Keratinocyte (primary cell): ENCODE results near the gene ZFP69.

Source experiments
- EZH2 ChIP-seq: IDR thresholded peaks from one replicate; pipeline ENCODE4 v1.6.1; 2012; ENCODE audit warnings: inconsistent platforms, mild to moderate bottlenecking, low read length, moderate library complexity
- TF ChIP-seq, protein P1 (sequence below), 3 experiments: IDR thresholded peaks in 1 of 3; conservative IDR thresholded peaks in 1 of 3; optimal IDR thresholded peaks in 1 of 3; 2 replicates in 2 of 3; 3 replicates in 1 of 3; pipeline versions ENCODE3 to v1.5.1; 2011; ENCODE audit warnings: low read length in 3 of 3, mild to moderate bottlenecking in 3 of 3, moderate library complexity in 2 of 3, control low read depth in 1 of 3, inconsistent platforms in 1 of 3; ENCODE audit not compliant: insufficient read depth in 2 of 3; ENCODE audit errors: extremely low read depth in 1 of 3

DNA sequence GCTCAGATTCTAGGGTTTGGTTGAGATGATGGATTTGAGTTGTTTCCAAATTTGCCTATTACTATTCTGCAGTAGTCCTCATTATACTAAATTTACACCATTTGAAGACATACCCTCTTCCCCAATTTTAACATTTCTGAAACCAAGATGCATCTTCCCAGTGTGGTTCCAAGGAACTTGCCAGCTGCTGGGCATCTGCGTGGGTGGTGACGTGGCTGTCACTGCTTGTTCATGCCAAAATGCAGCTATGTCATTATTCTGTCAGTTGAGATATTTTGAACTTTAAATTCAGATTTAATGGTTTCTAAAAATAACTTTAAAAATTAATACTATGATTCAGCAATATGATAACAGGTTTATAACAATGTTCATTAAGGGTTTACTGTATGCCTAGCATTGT, 1.2 kb downstream of the ZFP69 start:
- TF ChIP-seq, protein P1, sequence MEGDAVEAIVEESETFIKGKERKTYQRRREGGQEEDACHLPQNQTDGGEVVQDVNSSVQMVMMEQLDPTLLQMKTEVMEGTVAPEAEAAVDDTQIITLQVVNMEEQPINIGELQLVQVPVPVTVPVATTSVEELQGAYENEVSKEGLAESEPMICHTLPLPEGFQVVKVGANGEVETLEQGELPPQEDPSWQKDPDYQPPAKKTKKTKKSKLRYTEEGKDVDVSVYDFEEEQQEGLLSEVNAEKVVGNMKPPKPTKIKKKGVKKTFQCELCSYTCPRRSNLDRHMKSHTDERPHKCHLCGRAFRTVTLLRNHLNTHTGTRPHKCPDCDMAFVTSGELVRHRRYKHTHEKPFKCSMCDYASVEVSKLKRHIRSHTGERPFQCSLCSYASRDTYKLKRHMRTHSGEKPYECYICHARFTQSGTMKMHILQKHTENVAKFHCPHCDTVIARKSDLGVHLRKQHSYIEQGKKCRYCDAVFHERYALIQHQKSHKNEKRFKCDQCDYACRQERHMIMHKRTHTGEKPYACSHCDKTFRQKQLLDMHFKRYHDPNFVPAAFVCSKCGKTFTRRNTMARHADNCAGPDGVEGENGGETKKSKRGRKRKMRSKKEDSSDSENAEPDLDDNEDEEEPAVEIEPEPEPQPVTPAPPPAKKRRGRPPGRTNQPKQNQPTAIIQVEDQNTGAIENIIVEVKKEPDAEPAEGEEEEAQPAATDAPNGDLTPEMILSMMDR (optimal IDR thresholded peaks at IDR 0.05 in 1 of 3, IDR thresholded peaks at IDR 0.05 in 1 of 3, conservative IDR thresholded peaks at IDR 0.05 in 1 of 3; ENCODE audit: extremely low read depth in 1 of 3, insufficient read depth in 2 of 3, low read length in 3 of 3) = no peak
- no peak for TF ChIP-seq EZH2
